SK-N-SH (cell line): ENCODE measurements around the gene SURF6.

ENCODE experiments used
- CTCF ChIP-seq: fragments of 200-600 bp; sonication (generic); IDR thresholded peaks from 2 replicates; pipeline ENCODE4 v1.6.1; 2017; ENCODE audit warnings: antibody characterized with exemption, mild to moderate bottlenecking, moderate library complexity
- EP300 ChIP-seq, 2 experiments: IDR thresholded peaks; 2 replicates each; pipeline versions ENCODE4 v1.4.0 to v1.6.1; 2012; ENCODE audit warnings: borderline replicate concordance in 1 of 2, low read depth in 1 of 2, low read length in 1 of 2
- FOXM1 ChIP-seq: IDR thresholded peaks from 2 replicates; pipeline ENCODE4 v1.4.0; 2012; ENCODE audit warnings: low read depth, mild to moderate bottlenecking
- GABPA ChIP-seq: IDR thresholded peaks from 2 replicates; pipeline ENCODE4 v1.4.0; 2012; ENCODE audit warnings: low read depth, mild to moderate bottlenecking
- JUND ChIP-seq: IDR thresholded peaks from 2 replicates; pipeline ENCODE4 v1.4.0; 2012
- MAX ChIP-seq: IDR thresholded peaks from 2 replicates; pipeline ENCODE4 v1.4.0; 2012; ENCODE audit warnings: low read depth
- MXI1 ChIP-seq: IDR thresholded peaks from 2 replicates; pipeline ENCODE4 v1.6.1; 2012; ENCODE audit warnings: mild to moderate bottlenecking, low read depth, low read length, improper control_type of control experiment
- POLR2AphosphoS5 ChIP-seq: IDR thresholded peaks from 2 replicates; pipeline ENCODE4 v1.6.1; 2012; ENCODE audit warnings: low read depth, low read length
- REST ChIP-seq: IDR thresholded peaks from 2 replicates; pipeline ENCODE4 v1.6.1; 2012; ENCODE audit warnings: mild to moderate bottlenecking, low read depth, low read length, moderate library complexity
- TAF1 ChIP-seq: IDR thresholded peaks from 2 replicates; pipeline ENCODE4 v1.6.1; 2012; ENCODE audit warnings: low read depth, mild to moderate bottlenecking, low read length, moderate library complexity, borderline replicate concordance

- TF ChIP-seq GABPA (no peak), CTCF (no peak), EP300 (IDR thresholded peaks at IDR 0.05; ENCODE audit: borderline replicate concordance in 1 of 2, low read depth in 1 of 2, low read length in 1 of 2) (no peak), JUND (no peak), MAX (no peak), MXI1 (no peak), POLR2AphosphoS5 (no peak), REST (no peak), FOXM1 (no peak), TAF1 (no peak)
Measured at GRCh38 chr9:133332381-133332730, 3.6 kb downstream of the SURF6 start.
